ENCODE results near the gene CYFIP1.
A peak's percentile ranks its signal among the peaks of the same experiment; 100 is the strongest.

Gene CYFIP1

DNA sequence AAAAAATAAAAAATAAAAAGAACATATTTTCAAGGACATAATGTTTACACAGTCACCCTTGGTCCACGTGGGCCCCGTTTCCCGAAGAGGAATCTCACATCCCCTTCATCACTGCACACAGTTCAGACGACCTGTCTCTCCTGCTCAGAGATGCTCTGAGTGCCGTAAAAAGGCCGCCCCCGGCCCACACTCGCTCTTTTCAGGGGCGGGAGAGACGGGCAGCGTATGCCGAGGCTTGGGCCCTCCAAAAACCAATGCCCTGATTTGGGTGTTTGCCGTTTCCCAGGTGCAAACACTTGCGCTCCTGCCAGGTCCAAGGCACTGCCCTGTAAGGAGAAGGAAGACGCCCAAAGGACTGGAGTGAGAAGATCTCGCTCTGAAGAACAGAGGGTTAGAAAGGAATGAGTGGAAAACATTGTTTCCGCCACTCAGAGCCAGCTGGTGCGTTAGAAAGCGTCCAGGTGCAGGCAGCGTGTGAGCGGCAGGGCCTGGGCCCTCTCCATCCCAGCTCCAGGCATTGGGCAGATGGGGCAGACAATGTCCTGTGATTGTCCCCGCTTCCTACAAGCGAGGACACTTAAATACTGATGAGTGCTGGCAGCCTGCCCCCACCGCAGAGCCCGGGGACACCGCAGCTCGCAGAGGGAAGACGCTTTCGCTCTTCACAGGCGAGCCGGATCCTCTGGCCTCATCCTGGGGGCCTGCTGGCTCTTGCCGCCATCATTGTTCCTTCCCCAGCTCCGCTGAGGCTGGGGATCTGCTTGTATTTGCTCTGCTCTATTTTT lies 88.5 kb downstream of the CYFIP1 start:
- DNase-seq = no peak

DNA sequence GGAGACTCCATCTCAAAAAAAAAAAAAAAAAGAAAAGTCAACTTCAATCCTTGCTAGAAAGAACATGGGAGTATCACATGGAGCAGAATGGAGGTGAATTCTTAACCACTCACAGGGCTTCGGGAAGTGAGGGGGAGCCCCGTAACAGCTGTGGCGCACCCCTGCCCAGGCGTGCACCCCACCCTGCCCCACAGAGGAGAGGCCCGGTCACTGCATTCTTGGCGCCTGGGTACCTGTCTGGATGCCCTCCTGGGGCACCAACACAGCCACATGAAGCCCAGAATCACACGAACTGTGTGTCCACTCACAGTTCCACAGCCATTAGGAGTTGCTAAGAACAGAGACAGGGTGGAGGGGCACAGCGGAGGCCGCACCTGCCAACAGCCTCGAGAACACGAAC lies 89.9 kb downstream of the CYFIP1 start:
- DNase-seq = no peak

DNA sequence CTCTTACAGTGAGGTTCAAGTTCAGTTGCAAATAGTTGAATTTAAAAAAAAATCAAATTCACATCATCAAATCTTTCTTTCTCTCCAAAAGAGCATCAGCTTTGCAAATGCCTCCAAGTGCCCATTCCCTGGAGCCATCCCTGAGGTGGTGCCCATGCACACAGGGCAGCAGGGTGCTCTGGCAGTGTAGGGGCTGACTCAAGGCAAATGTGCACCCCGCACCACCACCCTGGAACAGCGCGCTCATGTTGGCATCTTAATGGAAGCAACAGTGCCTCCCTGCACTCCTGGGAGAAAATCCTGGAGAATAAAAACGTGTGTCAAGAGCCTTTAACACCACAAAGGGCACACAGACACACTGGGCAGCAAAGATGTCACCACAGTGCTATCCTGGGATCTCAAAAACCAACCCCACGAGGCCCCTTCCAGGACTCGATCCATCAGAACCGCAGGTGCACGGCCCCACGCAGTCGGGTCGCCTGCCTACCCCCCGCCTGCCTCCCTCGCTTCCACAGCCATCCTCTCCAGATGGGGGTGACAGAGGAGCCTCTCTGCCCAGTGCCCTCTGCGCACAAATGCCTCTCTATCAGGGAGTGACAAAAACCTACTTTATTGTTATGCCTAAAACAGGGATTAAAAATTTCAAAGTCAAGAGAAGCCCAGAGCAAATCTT lies 90.9 kb downstream of the CYFIP1 start:
- DNase-seq = no peak

DNA sequence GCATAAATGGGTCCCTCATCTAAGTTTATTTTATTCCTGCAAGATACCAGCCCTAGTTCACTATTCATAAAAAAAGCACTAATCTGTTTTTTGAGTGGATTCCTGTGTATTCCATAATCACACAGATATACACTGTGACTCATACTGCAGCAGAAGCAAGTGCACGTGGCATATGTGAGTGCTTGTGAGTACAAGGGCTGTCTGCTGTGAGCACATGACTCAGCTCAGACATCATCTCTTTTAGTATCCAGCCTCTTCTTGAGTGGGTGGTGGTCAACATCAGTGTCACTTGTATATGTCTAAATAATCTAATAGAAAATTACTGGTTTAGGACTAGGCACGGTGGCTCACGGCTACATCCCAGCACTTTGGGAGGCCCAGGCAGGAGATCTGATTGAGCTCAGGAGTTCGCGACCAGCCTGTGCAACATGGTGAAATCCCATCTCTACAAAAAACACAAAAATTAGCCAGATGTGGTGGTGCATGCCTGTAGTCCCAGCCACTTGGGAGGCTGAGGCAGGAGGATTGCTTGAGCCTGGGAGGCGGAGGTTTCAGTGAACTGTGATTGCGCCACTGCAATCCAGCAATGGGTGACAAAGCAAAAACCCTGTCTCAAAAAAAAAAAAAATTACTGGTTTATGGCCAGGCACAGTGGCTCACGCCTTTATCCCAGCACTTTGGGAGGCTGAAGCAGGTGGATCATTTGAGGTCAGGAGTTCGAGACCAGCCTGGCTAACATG lies 91.9 kb downstream of the CYFIP1 start:
- peak in 5 of 56 donors; percentile 10 to 63 (median 34) for DNase-seq

DNA sequence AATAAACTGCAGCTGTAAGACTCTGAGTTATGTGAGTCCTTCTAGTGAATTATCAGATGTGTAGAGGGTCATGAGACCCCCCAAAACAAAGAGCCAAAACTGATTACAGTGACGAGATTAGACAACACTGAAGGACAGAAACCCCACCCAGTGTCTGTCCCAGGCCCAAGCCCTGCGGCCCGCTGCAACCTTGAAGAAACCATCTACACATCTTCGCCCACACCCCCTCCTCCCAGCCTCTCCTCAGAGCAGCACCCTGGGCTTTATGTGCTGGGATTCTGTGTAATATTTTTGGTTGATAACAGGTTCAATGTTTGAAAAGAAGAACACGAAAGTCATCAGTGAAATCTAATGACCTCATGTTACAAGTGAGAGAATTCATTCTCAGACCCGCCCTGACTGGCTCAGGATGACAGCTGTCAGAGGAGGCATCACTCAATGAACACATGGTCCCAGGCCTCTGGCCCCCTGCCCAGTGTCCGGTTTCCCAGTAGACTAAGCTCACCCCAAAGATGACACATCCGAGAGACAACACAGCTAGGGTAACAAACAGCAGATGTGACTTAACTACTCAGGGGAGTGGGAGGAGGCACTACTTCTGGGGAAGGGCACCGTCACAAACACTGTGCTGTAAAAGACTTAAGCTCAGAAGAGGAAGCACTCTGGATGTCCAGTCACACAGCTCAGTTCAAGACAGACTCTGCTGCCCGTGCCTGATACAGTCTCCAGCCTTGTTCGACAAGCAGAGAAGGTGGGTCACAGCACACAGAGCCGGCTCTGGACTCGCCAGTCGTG lies 92.8 kb downstream of the CYFIP1 start:
- peak in 14 of 56 donors; percentile 8 to 91 (median 19) for DNase-seq

DNA sequence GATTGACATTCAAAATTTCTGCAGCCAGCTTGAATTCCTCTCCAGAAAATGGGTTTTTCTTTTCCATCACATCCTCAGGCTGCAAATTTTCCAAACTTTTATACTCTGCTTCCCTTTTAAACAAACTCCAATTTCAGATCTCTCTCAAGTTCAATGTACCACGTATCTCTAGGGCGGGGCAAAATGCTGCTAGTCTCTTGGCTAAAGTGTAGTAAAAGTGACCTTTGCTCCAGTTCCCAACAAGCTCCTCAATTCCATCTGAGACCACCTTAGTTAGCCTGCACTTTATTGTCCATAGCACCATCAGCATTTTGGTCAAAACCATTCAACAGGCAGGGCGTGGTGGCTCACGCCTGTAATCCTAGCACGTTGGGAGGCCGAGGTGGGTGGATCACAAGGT lies 95.0 kb downstream of the CYFIP1 start:
- DNase-seq = no peak

DNA sequence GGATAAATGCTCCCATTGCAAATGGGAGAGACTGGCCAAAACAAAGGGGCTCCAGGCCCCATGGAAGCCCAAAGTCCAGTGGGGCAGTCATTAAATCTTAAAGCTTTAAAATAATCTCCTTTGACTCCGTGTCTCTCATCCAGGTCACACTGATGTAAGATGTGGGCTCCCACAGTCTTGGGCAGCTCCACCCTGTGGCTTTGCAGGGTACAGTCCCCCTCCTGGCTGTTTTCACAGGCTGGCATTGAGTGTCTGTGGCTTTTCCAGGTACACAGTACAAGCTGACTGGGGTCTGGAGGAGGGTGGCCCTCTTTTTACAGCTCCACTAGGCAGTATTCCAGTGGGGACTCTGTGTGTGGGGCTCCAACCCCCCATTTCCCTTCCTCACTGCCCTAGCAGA lies 95.8 kb downstream of the CYFIP1 start:
- no peak for DNase-seq

DNA sequence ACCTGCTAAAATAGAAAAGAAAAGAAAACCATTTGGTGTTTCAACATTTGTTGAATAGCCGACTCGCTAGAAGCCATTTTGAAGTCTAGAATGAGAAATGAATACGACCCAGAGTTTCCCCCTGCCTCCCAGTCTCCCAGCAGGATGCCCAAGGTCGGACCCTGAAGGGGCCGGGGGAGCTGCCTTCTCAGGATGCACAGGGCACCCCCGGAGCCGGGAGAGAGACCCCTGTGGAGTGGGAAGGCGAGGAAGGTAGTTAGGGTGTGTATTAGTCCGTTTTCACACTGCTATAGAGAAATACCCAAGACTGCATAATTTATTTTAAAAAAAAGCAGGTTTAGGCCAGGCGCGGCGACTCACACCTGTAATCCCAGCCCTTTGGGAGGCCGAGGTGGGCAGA lies 97.0 kb downstream of the CYFIP1 start:
- no peak for DNase-seq

DNA sequence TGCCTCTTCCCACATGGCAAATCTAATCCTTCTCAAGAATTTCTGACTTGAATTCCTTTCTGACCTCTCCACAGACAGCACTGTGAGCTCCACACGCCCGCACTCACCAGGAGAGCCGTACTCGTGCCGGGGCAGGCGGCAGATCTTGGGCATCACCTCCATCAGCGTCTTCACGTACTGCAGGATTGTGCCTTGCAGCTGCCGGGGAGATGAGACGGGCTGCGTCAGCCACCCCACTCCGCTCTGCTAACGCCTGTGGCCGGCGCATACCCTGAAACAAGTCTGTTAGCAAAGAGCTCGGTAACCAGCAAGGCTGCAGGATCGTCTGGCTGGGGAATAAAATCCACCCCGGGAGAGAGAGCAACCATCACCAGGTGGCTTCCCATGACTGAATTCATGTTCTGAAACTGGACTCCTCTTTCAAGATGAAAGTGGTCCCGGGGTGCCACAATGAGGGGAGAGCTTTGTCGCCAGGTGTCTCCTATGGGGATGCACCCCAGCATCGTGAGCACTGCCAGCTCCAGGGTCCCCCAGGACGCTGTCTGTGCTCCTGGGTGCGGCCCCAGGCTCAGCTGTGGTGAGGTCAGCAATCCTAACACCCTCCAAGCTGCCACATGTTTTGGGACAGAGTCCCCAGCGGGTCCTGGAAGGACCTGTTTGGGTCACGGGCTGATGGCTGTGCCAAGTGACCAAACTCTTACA lies 98.3 kb downstream of the CYFIP1 start:
- DNase-seq = no peak

DNA sequence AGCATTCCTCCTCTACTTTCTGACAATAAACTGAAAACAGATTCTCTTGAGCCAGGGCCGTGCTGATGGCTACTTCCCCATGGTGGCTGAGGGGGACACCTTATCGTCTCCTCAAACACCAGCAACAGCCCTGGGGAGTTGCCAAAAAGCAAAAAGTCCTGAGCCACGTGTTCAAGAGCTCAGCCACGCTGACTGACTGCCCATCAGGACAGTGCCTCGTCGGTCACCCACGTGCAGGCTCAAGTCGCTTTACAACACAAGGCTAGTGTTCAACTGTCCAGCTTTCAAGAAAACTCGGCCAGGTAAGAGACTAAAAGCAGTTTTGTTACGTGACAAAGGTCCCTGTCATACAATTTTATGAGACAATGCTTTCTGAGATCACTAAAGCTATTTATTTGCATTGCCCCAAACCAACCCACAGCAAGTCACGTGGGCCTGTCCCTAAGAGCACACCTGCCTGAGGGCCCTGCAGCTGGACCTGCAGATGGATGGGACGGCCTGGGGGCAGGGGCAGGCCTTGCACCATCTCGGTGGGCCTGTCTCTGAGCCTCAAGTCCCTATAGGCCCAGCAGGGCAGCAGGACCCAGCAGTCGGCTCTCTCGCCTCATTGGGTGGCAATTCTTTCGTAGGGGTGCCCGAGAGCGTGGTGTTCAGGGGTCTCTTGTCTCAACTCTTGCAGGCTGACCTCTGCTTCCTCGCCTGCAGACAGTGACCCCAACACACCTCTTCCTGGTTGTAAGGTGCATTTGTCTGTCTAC lies 99.0 kb downstream of the CYFIP1 start:
- no peak for DNase-seq

DNA sequence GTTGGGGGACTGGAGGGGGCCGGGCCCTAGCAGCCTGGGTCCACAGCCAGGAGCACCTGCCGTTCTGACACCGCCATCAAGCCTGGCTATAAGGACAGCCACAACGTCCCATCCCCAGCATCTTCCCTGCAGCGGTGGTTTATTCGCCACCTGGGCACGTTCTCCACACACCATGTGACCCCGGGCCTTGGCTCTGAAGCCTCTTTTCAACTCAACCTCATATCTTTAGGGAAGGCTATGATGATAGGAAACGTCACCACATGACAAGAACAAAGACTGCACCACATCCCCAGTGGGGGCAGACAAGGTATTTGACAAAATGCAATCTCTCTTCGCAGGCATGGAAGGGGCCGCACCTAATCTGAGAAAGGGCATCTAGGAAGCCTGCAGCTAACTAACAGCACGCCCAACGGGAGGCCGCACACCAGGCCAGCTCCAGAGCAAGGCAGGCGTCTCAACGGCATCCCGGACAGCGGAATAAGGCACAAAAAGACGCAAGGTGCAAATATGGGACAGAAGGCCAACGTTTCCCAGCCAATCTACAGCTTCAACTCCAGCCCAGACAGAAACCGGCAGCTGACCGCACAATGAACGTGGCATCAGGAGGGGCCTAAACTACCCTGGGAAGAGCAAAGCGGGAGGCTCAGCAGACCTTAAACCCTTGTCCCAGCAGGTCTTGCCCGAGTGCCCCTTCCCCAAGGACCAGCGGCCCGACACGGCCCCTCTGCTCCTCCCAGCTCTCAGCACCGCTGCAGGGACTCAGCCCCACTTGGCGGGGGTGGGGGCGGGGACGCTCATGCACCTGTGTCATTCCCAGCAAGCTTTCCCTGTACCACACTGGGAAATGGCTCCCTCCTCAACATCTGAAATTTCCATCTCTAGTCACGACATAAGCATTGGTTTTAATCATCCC lies 99.8 kb downstream of the CYFIP1 start:
- no peak for DNase-seq

DNA sequence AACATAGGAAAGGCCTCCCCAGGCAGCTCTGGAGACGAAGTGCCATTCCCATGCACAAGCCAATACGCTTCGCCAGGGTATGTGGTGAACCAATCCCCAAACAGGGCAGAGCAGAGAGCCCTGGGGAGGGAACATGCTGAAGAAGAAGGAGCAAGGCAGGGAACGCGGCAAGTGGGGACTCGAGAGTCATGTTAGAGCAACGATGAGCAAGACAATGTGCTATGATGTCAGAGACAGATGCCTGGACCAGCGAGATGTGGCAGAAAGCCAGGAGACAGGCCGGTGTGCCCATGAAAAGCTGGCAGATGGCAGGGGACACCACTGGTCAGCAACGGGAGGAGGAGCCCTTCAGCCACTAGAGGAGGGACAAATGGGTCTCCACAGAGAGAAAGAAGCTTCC lies 102.1 kb downstream of the CYFIP1 start:
- peak in 4 of 56 donors; percentile 4 to 69 (median 12) for DNase-seq

DNA sequence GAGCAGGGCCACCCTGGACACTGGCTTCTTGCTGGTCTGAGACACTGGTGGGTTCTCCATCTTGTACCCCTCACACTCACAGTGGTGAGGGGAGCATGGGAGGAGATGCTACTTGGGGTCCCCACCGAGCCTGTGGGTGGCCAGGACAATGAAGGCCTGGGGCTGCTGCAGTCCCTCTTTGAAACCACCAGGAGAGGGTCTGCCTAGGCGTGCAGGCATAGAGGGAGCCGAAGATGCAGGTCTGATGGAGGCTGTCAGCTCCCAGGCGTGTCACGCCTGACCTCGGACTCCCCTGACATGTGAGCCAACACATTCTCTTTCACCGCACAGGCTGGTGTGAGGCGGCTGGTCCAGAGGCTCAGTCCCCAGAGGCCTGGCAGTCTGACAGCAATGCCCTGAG lies 102.6 kb downstream of the CYFIP1 start:
- DNase-seq = no peak

DNA sequence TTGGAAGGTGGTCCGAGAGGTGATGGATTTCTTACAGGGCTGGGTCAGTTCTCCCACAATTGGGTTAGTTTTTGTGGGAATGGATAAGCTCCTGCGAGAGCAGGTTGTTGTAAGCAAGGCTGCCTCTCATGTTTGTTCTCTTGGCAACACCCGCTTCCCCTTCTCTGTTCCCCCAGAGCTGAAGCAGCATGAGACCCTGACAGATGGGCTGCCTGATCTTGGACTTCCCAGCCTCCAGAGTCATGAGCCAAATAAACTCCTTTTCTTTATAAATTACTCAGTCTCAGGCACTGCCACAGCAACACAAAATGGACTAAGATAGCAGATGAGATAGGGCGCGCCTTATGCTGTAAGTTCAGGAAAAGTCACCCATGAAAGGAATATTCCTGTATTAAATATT lies 103.1 kb downstream of the CYFIP1 start:
- no peak for DNase-seq

DNA sequence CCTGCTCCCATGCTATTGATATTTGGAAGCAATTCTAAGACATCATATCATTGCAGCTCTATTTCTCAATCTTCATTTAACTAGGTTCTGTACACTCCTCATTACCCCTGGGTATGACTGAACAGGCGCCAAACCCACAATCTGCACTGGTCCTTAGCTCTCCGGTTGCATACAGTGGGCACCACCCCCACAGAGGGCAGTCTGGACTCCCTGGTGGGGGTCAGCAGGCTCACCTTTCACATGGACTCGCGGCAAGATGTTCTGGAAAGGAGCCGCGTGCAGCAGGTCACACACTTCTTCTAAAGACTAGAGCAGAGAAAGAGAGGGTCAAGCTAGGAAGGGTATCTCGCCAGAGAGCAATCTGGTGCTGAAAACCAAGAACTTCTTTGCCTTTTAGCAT lies 105.2 kb downstream of the CYFIP1 start:
- DNase-seq = no peak

DNA sequence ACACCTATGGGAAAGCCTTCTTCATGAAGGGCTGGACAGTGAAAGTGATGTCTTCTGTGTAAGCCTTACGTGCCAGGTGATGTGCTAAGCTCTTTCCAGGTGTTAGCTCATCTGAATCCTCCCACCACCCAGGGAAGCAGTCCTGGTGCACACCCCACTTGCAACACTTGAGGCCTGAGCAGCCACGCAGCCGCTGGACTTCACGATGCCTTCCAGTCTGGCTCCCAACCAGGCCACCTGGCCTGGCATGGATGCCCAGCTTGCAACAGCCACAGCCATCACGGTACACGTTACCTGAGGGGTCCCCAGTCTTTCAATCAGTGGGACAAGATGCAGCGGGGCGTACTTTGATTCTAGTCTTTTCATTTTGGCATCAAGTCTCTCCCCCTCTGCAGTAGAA lies 105.9 kb downstream of the CYFIP1 start:
- no peak for DNase-seq

DNA sequence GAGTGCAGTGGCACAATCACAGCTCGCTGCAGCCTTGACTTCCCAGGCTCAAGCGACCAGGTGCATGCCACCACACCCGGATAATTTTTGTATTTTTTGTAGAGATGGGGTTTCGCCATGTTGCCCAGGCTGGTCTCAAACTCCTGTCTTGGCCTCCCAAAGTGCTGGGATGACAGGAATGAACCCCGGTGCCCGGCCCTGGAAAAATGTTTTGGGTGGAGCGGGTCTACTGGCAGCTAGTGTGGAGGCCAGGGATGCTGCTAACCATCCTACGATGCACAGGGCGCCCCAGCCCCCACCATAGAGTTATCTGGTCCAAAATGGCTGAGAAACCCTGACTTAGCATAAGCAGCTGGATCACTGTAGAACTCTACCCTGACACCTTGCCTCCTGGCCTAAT lies 106.3 kb downstream of the CYFIP1 start:
- no peak for DNase-seq

DNA sequence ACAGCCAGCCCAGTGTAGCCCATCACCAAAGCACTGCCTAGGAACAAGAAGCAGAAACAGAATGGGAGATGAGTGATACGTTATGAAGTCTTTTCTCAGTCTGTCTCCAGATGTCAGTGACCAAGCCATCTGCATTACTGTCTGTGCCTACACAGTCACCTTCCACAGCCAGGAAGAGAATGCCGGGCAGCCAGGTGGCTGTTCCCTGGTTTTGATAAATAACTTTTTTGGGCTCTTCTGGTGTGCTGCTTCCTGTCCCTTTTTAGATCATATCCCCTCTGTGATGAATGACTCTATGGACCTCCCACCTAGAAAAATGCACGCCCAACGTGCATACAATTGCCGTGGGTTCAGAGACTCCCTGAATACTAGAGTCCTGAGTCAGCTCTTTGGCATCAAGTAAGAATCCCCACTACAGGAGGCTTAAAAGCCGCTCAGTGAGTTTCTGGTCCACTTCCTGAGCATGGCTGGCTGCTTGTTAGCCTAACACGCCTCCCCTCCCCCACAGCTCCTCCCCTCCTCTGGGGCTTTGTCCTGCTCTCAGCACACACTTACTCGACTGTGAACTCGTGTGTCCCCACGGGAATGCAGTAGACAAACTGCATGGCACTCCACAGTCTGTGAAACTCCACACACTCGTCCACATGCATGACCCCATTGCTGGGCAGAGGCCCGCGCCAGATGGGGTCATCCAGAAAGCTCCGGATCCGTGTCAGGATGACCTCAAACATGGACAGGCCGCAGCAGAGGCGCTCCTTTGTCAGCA lies 107.0 kb downstream of the CYFIP1 start:
- DNase-seq = no peak

Data from nucleus accumbens (tissue), 56 donors.